SK-N-SH (cell line): ENCODE data around the gene IPO4. TPM values are rescaled to one million over a fixed set of nuclear protein-coding genes. Genes with fewer than 3 reads are reported as not detected.

ENCODE experiments used
- CTCF ChIA-PET: fragments of 300-600, 350-600 bp; formaldehyde crosslinking; extraction: SDS; loops from one replicate; lab custom pipeline; 2021; lab: Yijun Ruan, JAX
- POLR2A ChIA-PET: fragments of 350-600 bp; sonication (Branson Sonifier 250); formaldehyde crosslinking; extraction: SDS; loops from one replicate; lab custom pipeline; 2020; ENCODE audit warnings: antibody characterized with exemption, inconsistent platforms; lab: Yijun Ruan, JAX
- DNase-seq: peaks from one replicate; pipeline ENCODE4 v3.0.0; 2012
- H2AFZ ChIP-seq: fragments of 200-600 bp; sonication (generic); 2 replicates; pipeline ENCODE4 v1.8.1; 2016; ENCODE audit warnings: antibody characterized with exemption, mild to moderate bottlenecking, low read depth
- H3F3A ChIP-seq: fragments of 200-600 bp; sonication (generic); replicated peaks from 2 replicates; pipeline ENCODE3; 2016; ENCODE audit warnings: antibody characterized with exemption, mild to moderate bottlenecking; ENCODE audit not compliant: insufficient read depth
- H3K27ac ChIP-seq, 2 experiments: fragments of 200-500 bp in 1 of 2; fragments of 200-600 bp in 1 of 2; sonication (Bioruptor generic) in 1 of 2; sonication (generic), shearing (Covaris generic) in 1 of 2; 2 replicates each; pipeline versions ENCODE4 v1.5.1 to v1.6.1; 2014 to 2016; ENCODE audit warnings: low read depth in 2 of 2, inconsistent platforms in 1 of 2, low read length in 1 of 2, mild to moderate bottlenecking in 1 of 2, mixed read lengths in 1 of 2
- H3K27me3 ChIP-seq: fragments of 200-600 bp; sonication (generic), shearing (Covaris generic); 2 replicates; pipeline ENCODE4 v1.6.1; 2016; ENCODE audit warnings: mixed run types; ENCODE audit not compliant: insufficient read depth
- H3K36me3 ChIP-seq, 2 experiments: fragments of 200-500 bp in 1 of 2; fragments of 200-600 bp in 1 of 2; sonication (Bioruptor generic) in 1 of 2; sonication (generic) in 1 of 2; replicated peaks in 1 of 2; 2 replicates each; pipeline versions ENCODE3 to v1.5.1; 2014 to 2016; ENCODE audit warnings: low read length in 1 of 2, mild to moderate bottlenecking in 1 of 2; ENCODE audit not compliant: insufficient read depth in 2 of 2, control insufficient read depth in 1 of 2
- H3K4me1 ChIP-seq, 2 experiments: fragments of 200-500 bp in 1 of 2; fragments of 200-600 bp in 1 of 2; sonication (Bioruptor generic) in 1 of 2; sonication (generic), shearing (Covaris generic) in 1 of 2; 2 replicates each; pipeline versions ENCODE4 v1.5.1 to v1.6.1; 2014 to 2016; ENCODE audit warnings: low read depth in 1 of 2, low read length in 1 of 2, mixed run types in 1 of 2; ENCODE audit not compliant: insufficient read depth in 2 of 2, control insufficient read depth in 1 of 2
- H3K4me2 ChIP-seq: fragments of 200-600 bp; sonication (generic), shearing (Covaris generic); 2 replicates; pipeline ENCODE4 v1.6.1; 2017; ENCODE audit warnings: mixed run types
- H3K4me3 ChIP-seq, 2 experiments: fragments of 200-500 bp in 1 of 2; fragments of 200-600 bp in 1 of 2; sonication (Bioruptor generic) in 1 of 2; sonication (generic), shearing (Covaris generic) in 1 of 2; 2 replicates each; pipeline versions ENCODE4 v1.5.1 to v1.8.1; 2014 to 2016; ENCODE audit warnings: low read depth in 2 of 2, inconsistent platforms in 1 of 2, low read length in 1 of 2, mild to moderate bottlenecking in 1 of 2, mixed read lengths in 1 of 2, moderate library complexity in 1 of 2
- H3K79me2 ChIP-seq: fragments of 200-600 bp; sonication (generic); 2 replicates; pipeline ENCODE4 v1.8.1; 2017; ENCODE audit warnings: mild to moderate bottlenecking; ENCODE audit not compliant: insufficient read depth
- H3K9ac ChIP-seq: fragments of 200-600 bp; sonication (generic); 2 replicates; pipeline ENCODE4 v1.6.1; 2017; ENCODE audit warnings: mixed run types
- H3K9me2 ChIP-seq: fragments of 200-600 bp; sonication (generic); 2 replicates; pipeline ENCODE4 v1.6.1; 2017; ENCODE audit warnings: mixed run types
- H3K9me3 ChIP-seq: fragments of 200-600 bp; sonication (generic); 2 replicates; pipeline ENCODE4 v1.6.1; 2017; ENCODE audit warnings: mixed run types, mild to moderate bottlenecking, moderate library complexity
- H4K20me1 ChIP-seq: fragments of 200-600 bp; sonication (generic); 2 replicates; pipeline ENCODE4 v1.6.1; 2017; ENCODE audit warnings: mild to moderate bottlenecking, mixed run types; ENCODE audit not compliant: insufficient read depth
- EP300 ChIP-seq, 2 experiments: IDR thresholded peaks; 2 replicates each; pipeline versions ENCODE4 v1.4.0 to v1.6.1; 2012; ENCODE audit warnings: borderline replicate concordance in 1 of 2, low read depth in 1 of 2, low read length in 1 of 2
- EZH2phosphoT487 ChIP-seq: fragments of 200-600 bp; sonication (generic); IDR thresholded peaks from 2 replicates; pipeline ENCODE4 v1.6.1; 2017; ENCODE audit warnings: low read depth, mixed run types, mild to moderate bottlenecking, antibody characterized with exemption, moderate library complexity, borderline replicate concordance
- FOSL2 ChIP-seq: IDR thresholded peaks from 2 replicates; pipeline ENCODE4 v1.4.0; 2012; ENCODE audit warnings: low read depth, mild to moderate bottlenecking, moderate library complexity, borderline replicate concordance
- GATA2 ChIP-seq: sonication (generic); formaldehyde crosslinking; IDR thresholded peaks from 2 replicates; pipeline ENCODE4 v1.5.0; 2020; ENCODE audit warnings: mild to moderate bottlenecking, missing genetic modification reagents
- IRF3 ChIP-seq: fragments of 150-350 bp; IDR thresholded peaks from 2 replicates; pipeline ENCODE4 v1.6.1; 2016; ENCODE audit warnings: mild to moderate bottlenecking, low read depth, low read length
- JUND ChIP-seq: IDR thresholded peaks from 2 replicates; pipeline ENCODE4 v1.4.0; 2012
- MEF2A ChIP-seq: IDR thresholded peaks from 2 replicates; pipeline ENCODE4 v1.4.0; 2012; ENCODE audit warnings: low read depth, borderline replicate concordance
- MXI1 ChIP-seq: IDR thresholded peaks from 2 replicates; pipeline ENCODE4 v1.6.1; 2012; ENCODE audit warnings: mild to moderate bottlenecking, low read depth, low read length, improper control_type of control experiment
- NRF1 ChIP-seq: IDR thresholded peaks from 2 replicates; pipeline ENCODE4 v1.6.1; 2012; ENCODE audit warnings: low read depth, mild to moderate bottlenecking, low read length
- RAD21 ChIP-seq: IDR thresholded peaks from 2 replicates; pipeline ENCODE4 v1.6.1; 2012; ENCODE audit warnings: mild to moderate bottlenecking, low read length
- REST ChIP-seq: IDR thresholded peaks from 2 replicates; pipeline ENCODE4 v1.6.1; 2012; ENCODE audit warnings: mild to moderate bottlenecking, low read depth, low read length, moderate library complexity
- SIN3A ChIP-seq: IDR thresholded peaks from 2 replicates; pipeline ENCODE4 v1.6.1; 2012; ENCODE audit warnings: low read depth, mild to moderate bottlenecking, low read length, moderate library complexity, borderline replicate concordance
- TAF1 ChIP-seq: IDR thresholded peaks from 2 replicates; pipeline ENCODE4 v1.6.1; 2012; ENCODE audit warnings: low read depth, mild to moderate bottlenecking, low read length, moderate library complexity, borderline replicate concordance
- TCF12 ChIP-seq: IDR thresholded peaks from 2 replicates; pipeline ENCODE4 v1.4.0; 2012
- TEAD4 ChIP-seq: IDR thresholded peaks from 2 replicates; pipeline ENCODE4 v1.4.0; 2012; ENCODE audit warnings: mild to moderate bottlenecking, borderline replicate concordance; ENCODE audit not compliant: insufficient read depth
- USF1 ChIP-seq: IDR thresholded peaks from 2 replicates; pipeline ENCODE4 v1.4.0; 2012; ENCODE audit warnings: low read depth, borderline replicate concordance
- YY1 ChIP-seq: IDR thresholded peaks from 2 replicates; pipeline ENCODE4 v1.4.0; 2012; ENCODE audit warnings: low read depth, mild to moderate bottlenecking
- ZBTB33 ChIP-seq: IDR thresholded peaks from 2 replicates; pipeline ENCODE4 v1.4.0; 2012; ENCODE audit warnings: low read depth, borderline replicate concordance
- WGBS: methylation state at CpG from one replicate; pipeline ENCODE4 v1.1.6; 2017; ENCODE audit warnings: low lambda C conversion rate; 5-methylcytosine and 5-hydroxymethylcytosine counted together
- polyA plus RNA-seq, 3 experiments: library from polyadenylated mRNA; depleted of rRNA; stranded (reverse); fragments of >200 nt; gene quantifications; 2 replicates each; pipeline ENCODE4 v1.2.3, GENCODE V29; 2012

Gene IPO4
- polyA plus RNA-seq, 1 of the 3 experiments (the other 2 are of a cell fraction) = 61.3 TPM

- H3K4me2 ChIP-seq = no peak overlapping the region
- no peaks in the 10 kb centered on the region for H3K9me3 ChIP-seq
- TF ChIP-seq EP300 (IDR thresholded peaks at IDR 0.05; ENCODE audit: borderline replicate concordance in 1 of 2, low read depth in 1 of 2, low read length in 1 of 2) (no peak), JUND (no peak), RAD21 (no peak), REST (no peak), NRF1 (no peak), GATA2 (CRISPR knock-in tag) (no peak), TCF12 (no peak), TAF1 (no peak), MXI1 (no peak)
- H3K4me1 ChIP-seq = peaks cover 0 to 13% of the 10 kb centered on the region in 2 experiments; a peak in 1 of 4 replicates
- H3K27me3 ChIP-seq = no peaks in the 10 kb centered on the region
- H3K4me3 ChIP-seq = no peak overlapping the region
- ChIA-PET CTCF (interaction anchor here (1.5 to 1.6 kb wide), 2 partner anchors 20 to 73 kb away, joined by 3 to 6 read pairs; no protein-coding TSS in a partner anchor), POLR2A (interaction anchor here (0.7 to 2.3 kb wide), 2 partner anchors 14 to 17 kb away, joined by 3 to 6 read pairs; partner anchors contain the start of genes DCAF11 and NRL)
- DNase-seq = no peak
- H3K9me2 ChIP-seq = no peaks in the 10 kb centered on the region
- H2AFZ ChIP-seq = no peak overlapping the region
- H3K36me3 ChIP-seq = no peaks in the 10 kb centered on the region
- H3F3A ChIP-seq = peaks cover 9% of the 10 kb centered on the region
- no peak overlapping the region for H3K9ac ChIP-seq
- H4K20me1 ChIP-seq = no peaks in the 10 kb centered on the region
- H3K79me2 ChIP-seq = peaks cover under 1% of the 10 kb centered on the region; the same call in 1 of the 2 replicates
- no peak overlapping the region for H3K27ac ChIP-seq
- WGBS = 75% methylated on average over 8 of the region's 15 CpGs
Observed at GRCh38 chr14:24131549-24131966, 57.1 kb downstream of the IPO4 start.

- H3K27ac ChIP-seq = no peak overlapping the region; a peak in 1 of 4 replicates
- H3K36me3 ChIP-seq = no peaks in the 10 kb centered on the region
- H3K9me3 ChIP-seq = no peaks in the 10 kb centered on the region
- peaks cover 0 to 13% of the 10 kb centered on the region in 2 experiments; a peak in 1 of 4 replicates for H3K4me1 ChIP-seq
- WGBS = 53% methylated on average over 5 of the region's 7 CpGs
- no peak overlapping the region for H3K4me2 ChIP-seq
- CTCF ChIA-PET = interaction anchor here (1.5 to 1.6 kb wide), 2 partner anchors 20 to 72 kb away, joined by 3 to 6 read pairs; no protein-coding TSS in a partner anchor
- no peaks in the 10 kb centered on the region for H3K79me2 ChIP-seq
- H3K4me3 ChIP-seq = no peak overlapping the region
- POLR2A ChIA-PET = interaction anchor here (0.7 to 2.3 kb wide), 2 partner anchors 15 to 16 kb away, joined by 3 to 6 read pairs; partner anchors contain the start of genes DCAF11 and NRL
- H3K27me3 ChIP-seq = no peaks in the 10 kb centered on the region
- DNase-seq = peak; percentile 18
- H3F3A ChIP-seq = peaks cover 9% of the 10 kb centered on the region
- no peak overlapping the region for H2AFZ ChIP-seq
- H3K9me2 ChIP-seq = no peaks in the 10 kb centered on the region
- H3K9ac ChIP-seq = no peak overlapping the region
- no peaks in the 10 kb centered on the region for H4K20me1 ChIP-seq
- TF ChIP-seq EZH2phosphoT487 (no peak), TEAD4 (no peak), MEF2A (no peak), IRF3 (no peak), ZBTB33 (no peak), MXI1 (no peak), SIN3A (no peak), YY1 (no peak), USF1 (no peak), TCF12 (no peak), FOSL2 (no peak), TAF1 (no peak)
Observed at GRCh38 chr14:24130717-24131548, 57.7 kb downstream of the IPO4 start.
